VCaP (cell line): ENCODE measurements around the gene CAMTA1.

Experiments used
- H3K27ac ChIP-seq: fragments of 450-650 bp; 2 replicates; pipeline ENCODE4 v1.5.1; 2017
- CTCF ChIP-seq: fragments of 450-650 bp; conservative IDR thresholded peaks from 2 replicates; pipeline ENCODE4 v1.5.1; 2017; ENCODE audit warnings: mild to moderate bottlenecking, moderate library complexity

CAMTA1 gene

GRCh38 chr1:7284839-7285435, 499.7 kb downstream of the CAMTA1 start:
- H3K27ac ChIP-seq: no peak overlapping the region
- TF ChIP-seq CTCF: no peak

GRCh38 chr1:7285856-7286454, 500.7 kb downstream of the CAMTA1 start:
- no peak for TF ChIP-seq CTCF
- no peak overlapping the region for H3K27ac ChIP-seq

GRCh38 chr1:7287013-7287412, 501.8 kb downstream of the CAMTA1 start:
- TF ChIP-seq CTCF: no peak
- H3K27ac ChIP-seq: no peak overlapping the region

GRCh38 chr1:7288992-7289391, 503.7 kb downstream of the CAMTA1 start:
- no peak for TF ChIP-seq CTCF
- H3K27ac ChIP-seq: no peak overlapping the region

GRCh38 chr1:7289694-7290093, 504.4 kb downstream of the CAMTA1 start:
- H3K27ac ChIP-seq: no peak overlapping the region
- TF ChIP-seq CTCF: no peak

- TF ChIP-seq CTCF: no peak
- H3K27ac ChIP-seq: no peak overlapping the region
Measured at GRCh38 chr1:7290971-7291970, 506.0 kb downstream of the CAMTA1 start.

- H3K27ac ChIP-seq: no peak overlapping the region
- TF ChIP-seq CTCF: no peak
Measured at GRCh38 chr1:7292036-7292681, 506.9 kb downstream of the CAMTA1 start.
